Measurements from ENCODE around the gene CPEB1.

Gene CPEB1

GRCh38 chr15:82580713-82581112 is 66.5 kb downstream of the CPEB1 start:
- no peak for DNase-seq

DNA sequence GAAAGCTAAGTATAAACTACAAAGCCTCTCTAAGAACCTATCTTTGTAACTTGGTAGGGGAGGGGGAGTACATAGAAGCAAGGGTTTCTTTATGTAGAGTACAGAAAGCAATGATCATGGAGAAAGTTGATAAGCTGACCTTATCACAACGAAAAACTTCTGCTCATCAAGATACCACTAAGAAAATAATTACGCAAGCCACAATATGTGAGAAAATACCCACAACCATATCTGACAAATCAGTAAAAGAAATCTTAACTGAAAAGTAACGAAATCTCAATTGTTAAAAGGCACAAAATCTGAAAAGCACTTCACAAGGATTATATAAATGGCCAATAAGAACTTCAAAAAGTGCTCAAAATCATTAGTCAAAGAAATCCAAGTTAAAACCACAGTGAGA is 71.8 kb downstream of the CPEB1 start:
- DNase-seq: no peak

DNA sequence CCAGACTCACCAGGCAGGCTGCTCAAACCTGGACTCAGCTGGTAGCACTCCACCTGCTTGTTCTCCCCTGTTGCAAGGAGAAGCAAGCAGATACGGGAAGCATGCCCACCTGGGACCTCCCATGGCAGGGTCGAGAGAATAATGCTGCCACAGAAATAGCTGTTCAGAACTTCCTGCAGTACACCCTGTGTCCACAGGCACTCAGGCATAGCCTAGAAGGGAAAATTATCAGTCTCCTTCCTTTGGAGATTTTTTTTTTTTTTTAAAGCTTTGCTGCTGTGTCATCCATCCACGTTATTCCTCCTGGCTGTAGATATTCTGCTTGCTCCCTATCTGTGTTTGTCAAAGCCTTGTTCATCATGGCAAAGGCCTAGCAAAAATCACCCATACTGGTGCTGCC is 74.2 kb downstream of the CPEB1 start:
- no peak for DNase-seq

DNA sequence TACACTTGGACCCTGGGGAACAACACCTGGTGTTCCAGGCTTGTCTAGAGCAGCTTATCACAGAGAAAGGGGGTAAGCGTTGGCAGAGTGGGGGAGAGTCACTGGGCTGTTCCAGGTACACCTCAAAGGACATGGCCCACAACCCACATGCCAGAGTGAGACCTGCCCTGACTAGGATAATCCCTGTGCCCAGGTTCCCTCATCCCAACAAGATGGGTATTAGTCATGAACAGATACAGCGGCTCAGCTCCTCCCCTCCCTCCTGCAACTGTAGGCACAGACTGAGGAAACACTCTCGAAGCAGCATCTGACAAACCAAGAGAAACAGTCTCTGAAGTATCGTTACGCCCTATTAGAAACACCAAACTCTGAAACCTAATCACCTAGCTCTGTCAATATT is 74.9 kb downstream of the CPEB1 start:
- DNase-seq: no peak

DNA sequence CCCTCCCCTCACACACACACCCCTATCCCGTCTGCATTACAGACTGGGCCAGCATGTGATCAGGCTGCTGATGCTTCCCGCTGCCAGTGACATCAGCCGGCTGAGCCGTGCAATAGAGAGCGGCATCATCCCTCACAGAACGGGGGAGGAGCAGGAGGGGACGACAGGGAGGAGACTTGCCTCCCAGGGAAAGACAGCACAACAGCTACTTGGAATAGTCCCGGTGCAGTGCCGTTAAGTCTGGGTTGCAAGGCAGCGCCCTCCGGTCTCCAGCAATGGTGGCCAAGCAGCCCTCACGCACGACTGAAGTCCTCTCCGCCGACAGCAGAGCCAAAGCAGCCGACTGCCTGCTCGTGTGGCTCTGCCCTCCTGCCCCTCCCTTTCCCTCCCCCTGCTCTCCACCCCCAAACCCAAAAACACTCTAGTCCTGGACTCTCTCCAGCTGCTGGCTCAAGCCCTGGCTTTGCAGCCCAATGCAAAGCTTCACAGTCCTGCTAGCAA is 75.4 kb downstream of the CPEB1 start:
- DNase-seq: no peak

DNA sequence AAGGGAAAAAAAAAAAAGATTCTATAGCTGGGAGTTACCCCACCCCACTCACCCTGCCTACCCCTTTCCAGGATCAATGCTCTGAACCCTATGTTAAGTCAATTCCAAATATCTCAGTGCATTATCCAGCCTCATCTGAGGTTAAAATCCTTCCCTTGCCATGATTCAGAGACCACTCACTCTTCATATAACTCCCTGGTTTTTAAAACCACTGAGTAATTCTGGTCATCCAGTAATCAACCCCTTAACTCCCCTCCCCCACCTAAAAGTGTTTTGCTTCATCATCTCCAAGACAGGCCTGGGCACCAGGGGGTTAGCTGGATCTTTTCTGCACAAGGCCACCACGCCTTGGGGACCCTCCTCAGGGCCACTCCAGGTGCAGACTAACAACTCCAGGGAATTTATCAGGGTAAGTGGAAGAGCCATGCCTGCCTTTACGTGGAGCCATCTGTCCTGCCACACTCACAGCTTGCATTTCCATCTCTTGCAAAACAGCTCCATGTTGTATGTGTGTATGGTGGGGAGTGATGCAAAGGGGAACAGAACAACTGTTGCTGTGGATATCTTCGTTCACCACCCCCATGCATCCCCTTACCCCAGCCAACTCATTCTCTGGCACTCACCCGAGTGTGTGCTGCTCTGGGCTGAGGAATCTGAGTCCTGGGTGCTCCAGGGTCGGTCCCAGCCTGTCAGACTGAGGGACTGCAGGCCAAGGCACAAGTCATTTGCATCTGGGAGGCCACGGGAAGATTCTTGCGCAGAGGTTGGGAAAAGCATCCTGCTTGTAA is 76.2 kb downstream of the CPEB1 start:
- no peak for DNase-seq

GRCh38 chr15:82569834-82570233 is 77.3 kb downstream of the CPEB1 start:
- DNase-seq: no peak

DNA sequence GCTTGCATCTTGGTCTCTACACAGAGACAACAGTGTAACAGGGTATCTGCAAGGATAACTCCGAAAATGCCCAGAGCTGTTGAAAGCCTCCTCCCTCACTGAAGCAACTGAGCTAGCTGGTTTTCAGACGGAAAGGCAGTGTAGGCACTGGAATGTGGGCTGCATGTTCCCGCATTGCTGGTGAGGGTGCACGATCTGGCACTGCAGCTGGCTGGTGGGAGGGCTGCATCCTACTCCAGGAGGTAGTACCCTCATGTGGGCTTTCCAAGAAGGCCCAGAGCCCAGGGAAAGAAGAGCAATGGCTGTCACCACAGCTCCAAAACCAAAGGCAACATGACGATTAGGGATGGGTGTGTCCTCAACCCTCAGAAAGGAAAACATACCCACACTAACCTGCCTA is 78.2 kb downstream of the CPEB1 start:
- DNase-seq: no peak

- DNase-seq: no peak
Observed at GRCh38 chr15:82567661-82568060, 79.5 kb downstream of the CPEB1 start.

GRCh38 chr15:82566690-82567089 is 80.5 kb downstream of the CPEB1 start:
- no peak for DNase-seq

- DNase-seq: no peak
Observed at GRCh38 chr15:82558502-82558901, 88.7 kb downstream of the CPEB1 start.

- DNase-seq: no peak
Observed at GRCh38 chr15:82556315-82557035, 90.7 kb downstream of the CPEB1 start.

- no peak for DNase-seq
Observed at GRCh38 chr15:82554849-82555248, 92.3 kb downstream of the CPEB1 start.

- DNase-seq: no peak
Observed at GRCh38 chr15:82554351-82554750, 92.8 kb downstream of the CPEB1 start.

GRCh38 chr15:82553846-82554245 is 93.3 kb downstream of the CPEB1 start:
- no peak for DNase-seq

DNA sequence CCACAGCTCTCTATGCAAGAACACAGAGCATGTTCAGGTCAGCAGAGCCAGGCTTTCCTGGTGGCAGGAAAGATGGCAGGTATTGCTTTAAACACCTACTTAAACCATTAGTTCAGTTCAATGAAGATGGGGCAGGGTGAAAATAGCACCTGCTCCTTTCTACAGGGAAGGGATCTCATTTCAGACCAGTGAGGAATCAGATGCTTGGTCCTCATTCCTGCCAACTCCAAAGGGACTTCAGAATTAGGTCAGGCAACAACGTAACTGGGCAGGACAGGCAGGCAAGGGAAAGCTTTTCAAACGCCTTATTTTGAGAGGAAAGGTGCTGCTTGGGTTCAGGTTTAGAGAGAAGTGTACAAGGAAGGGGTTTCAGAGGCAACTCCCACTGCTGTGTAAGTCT is 94.3 kb downstream of the CPEB1 start:
- no peak for DNase-seq

DNA sequence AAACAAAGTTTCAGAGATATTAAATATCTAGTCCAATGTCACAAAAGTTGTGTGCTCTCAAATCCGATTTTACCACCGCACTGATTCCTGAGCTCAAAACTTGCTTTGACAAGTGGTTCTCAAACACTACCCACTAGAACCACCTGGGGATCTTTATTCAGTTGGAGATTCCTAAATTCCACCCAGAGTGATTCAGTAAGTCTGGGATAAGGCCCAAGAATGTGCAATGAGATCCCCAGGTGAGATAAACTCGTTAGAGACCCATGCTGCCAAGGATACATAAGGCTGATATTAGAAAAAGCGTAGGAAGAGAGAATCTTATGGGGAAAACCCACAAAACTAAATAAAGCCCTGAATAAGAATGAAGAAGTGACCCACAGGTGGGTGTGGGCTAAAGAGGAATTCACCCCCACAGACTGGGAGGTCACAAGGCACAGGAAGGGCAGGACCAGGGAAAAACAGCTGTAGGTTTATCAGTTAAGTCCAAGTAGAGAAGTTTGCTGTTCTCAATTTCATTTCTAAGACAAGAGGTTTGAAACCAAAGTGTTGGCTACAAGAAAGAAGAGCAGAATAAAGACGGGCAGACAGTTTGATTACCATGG is 95.4 kb downstream of the CPEB1 start:
- DNase-seq: no peak

GRCh38 chr15:82549199-82549665 is 97.9 kb downstream of the CPEB1 start:
- DNase-seq: no peak

DNA sequence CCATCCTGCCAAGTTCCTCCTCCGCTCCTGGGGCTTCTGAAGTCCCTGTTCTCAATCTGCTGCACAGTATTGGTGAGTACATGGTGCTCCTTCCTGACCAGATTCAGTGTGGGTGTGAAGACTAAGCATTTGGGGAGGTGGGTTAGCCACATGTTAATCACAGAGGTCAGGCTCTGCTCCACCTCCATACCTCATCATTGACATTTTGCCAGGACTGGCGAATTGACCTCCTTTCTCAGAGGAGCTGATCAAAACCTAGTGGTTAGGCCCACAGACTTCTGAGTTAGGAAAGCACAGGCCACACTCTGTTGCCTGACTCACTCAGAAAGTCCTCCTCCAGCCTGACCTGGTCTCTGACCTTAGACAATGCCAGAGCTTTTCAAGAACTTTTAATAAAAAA is 98.5 kb downstream of the CPEB1 start:
- peak; percentile 22 to 48 for DNase-seq

GRCh38 chr15:82545478-82545877 is 101.7 kb downstream of the CPEB1 start:
- DNase-seq: no peak

GRCh38 chr15:82545002-82545401 is 102.2 kb downstream of the CPEB1 start:
- no peak for DNase-seq

DNA sequence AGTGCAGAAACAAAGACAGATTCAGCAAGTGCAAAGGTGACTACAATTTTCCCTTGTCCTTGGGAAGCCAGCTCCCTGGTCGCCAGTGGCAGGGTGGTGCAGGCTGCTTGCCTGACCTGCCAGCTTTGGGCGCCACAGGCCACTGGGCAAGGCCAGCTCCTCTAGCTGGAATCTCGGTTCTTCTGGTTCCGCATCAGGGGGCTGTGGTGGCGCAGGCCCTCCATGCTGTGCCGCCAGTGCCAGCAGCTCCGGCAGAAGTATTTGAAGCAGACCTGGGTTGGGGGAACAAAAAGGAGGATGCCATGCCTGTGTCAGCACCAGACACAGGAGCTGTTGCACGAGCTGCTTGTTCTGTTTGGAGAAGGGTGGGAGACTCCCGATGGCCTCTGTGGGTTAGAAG is 102.7 kb downstream of the CPEB1 start:
- DNase-seq: no peak

DNA sequence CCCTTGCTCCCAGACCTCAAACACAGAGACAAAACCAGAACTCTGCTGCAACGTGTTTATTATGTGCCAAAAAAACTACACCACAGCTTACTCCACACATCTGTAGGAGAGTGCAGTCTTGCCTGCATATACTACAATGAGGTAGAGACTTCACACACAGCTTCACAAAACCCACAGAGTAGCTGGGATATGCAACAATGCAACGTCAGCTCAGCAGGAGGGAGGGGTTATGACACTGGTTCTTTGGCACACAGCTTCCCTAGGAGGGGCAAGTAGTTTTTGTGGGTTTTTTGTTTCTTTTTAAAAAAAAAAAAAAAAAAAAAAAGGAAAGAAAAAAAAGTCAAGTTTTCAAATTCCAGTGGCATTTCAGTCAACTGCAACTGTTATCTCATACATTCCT is 104.0 kb downstream of the CPEB1 start:
- no peak for DNase-seq

- peak; percentile 31 to 36 for DNase-seq
Observed at GRCh38 chr15:82540984-82541431, 106.2 kb downstream of the CPEB1 start.
